ENCODE data around the gene TUBB3.
A peak's percentile ranks its signal among the peaks of the same experiment; 100 is the strongest.

The TUBB3 gene

GRCh38 chr16:89905511-89906139 lies 17.5 kb upstream of the TUBB3 start:
- no peak overlapping the region for H3K4me3 ChIP-seq (ENCODE audit: low read depth, low read length)
- POLR2A ChIA-PET: interaction anchor here (1.8 to 3.3 kb wide), 2 partner anchors 13 to 17 kb away, joined by 5 to 15 read pairs; partner anchors contain the start of gene MC1R
- DNase-seq (ENCODE audit: low read depth, low spot score): no peak
- CTCF ChIA-PET: interaction anchor here (0.9 to 1.0 kb wide), 2 partner anchors 10 to 25 kb away, joined by 3 to 4 read pairs; no protein-coding TSS in a partner anchor
- no peak for TF ChIP-seq CTCF (IDR thresholded peaks at IDR 0.05; ENCODE audit: insufficient read depth, low read length, missing control alignments)

GRCh38 chr16:89906140-89907025 lies 16.8 kb upstream of the TUBB3 start:
- ChIA-PET POLR2A (interaction anchor here (0.5 to 3.3 kb wide), 3 partner anchors 12 to 166 kb away, joined by 3 to 15 read pairs (median 5); partner anchors contain the start of gene MC1R), CTCF (interaction anchor here (0.6 to 1.0 kb wide), 2 partner anchors 13 to 25 kb away, joined by 3 read pairs; no protein-coding TSS in a partner anchor)
- DNase-seq (ENCODE audit: low read depth, low spot score): no peak
- TF ChIP-seq CTCF (IDR thresholded peaks at IDR 0.05; ENCODE audit: insufficient read depth, low read length, missing control alignments): no peak
- H3K4me3 ChIP-seq (ENCODE audit: low read depth, low read length): no peak overlapping the region

GRCh38 chr16:89907055-89907814 lies 15.9 kb upstream of the TUBB3 start:
- CTCF ChIA-PET: interaction anchor here (1.3 to 4.3 kb wide), 3 partner anchors 8 to 12 kb away, joined by 6 to 37 read pairs (median 31); partner anchors contain the start of gene MC1R
- POLR2A ChIA-PET: interaction anchor here (0.5 to 3.3 kb wide), 4 partner anchors 11 to 167 kb away, joined by 3 to 15 read pairs (median 6); partner anchors contain the start of gene MC1R
- no peak for TF ChIP-seq CTCF (IDR thresholded peaks at IDR 0.05; ENCODE audit: insufficient read depth, low read length, missing control alignments)
- DNase-seq (ENCODE audit: low read depth, low spot score): no peak
- no peak overlapping the region for H3K4me3 ChIP-seq (ENCODE audit: low read depth, low read length)

- no peak for TF ChIP-seq CTCF (IDR thresholded peaks at IDR 0.05; ENCODE audit: insufficient read depth, low read length, missing control alignments)
- H3K4me3 ChIP-seq (ENCODE audit: low read depth, low read length): no peak overlapping the region
- ChIA-PET CTCF (interaction anchor here (1.3 to 4.3 kb wide), 3 partner anchors 9 to 13 kb away, joined by 6 to 37 read pairs (median 31); partner anchors contain the start of gene MC1R), POLR2A (interaction anchor here (0.6 to 3.3 kb wide), 4 partner anchors 10 to 54 kb away, joined by 3 to 15 read pairs (median 6); partner anchors contain the start of gene MC1R)
- DNase-seq (ENCODE audit: low read depth, low spot score): no peak
These were observed 14.9 kb upstream of the TUBB3 start for GRCh38 chr16:89908236-89908635.

GRCh38 chr16:89909777-89910716 lies 13.1 kb upstream of the TUBB3 start:
- no peak overlapping the region for H3K4me3 ChIP-seq (ENCODE audit: low read depth, low read length)
- POLR2A ChIA-PET: interaction anchor here (0.9 kb wide), 1 partner anchor 12 kb away, joined by 8 read pairs; no protein-coding TSS in a partner anchor
- peak; percentile 97 for TF ChIP-seq CTCF (IDR thresholded peaks at IDR 0.05; ENCODE audit: insufficient read depth, low read length, missing control alignments)
- no peak for DNase-seq (ENCODE audit: low read depth, low spot score)
- CTCF ChIA-PET: interaction anchor here (0.6 to 4.6 kb wide), 16 partner anchors 9 to 210 kb away, joined by 3 to 37 read pairs (median 5); partner anchors contain the start of genes MC1R, TCF25 and TUBB3
